OCI-LY7 (cell line): ENCODE results near the gene TMEM130. TPM values are rescaled to one million over a fixed set of nuclear protein-coding genes. Genes with fewer than 3 reads are reported as not detected.

Source experiments
- BruUV-seq: library from RNA; stranded (reverse); fragments of 400-500 nt; replicated peaks from 2 replicates; lab custom pipeline; 2021; lab: Mats Ljungman, UMichigan
- CTCF ChIA-PET: fragments of 300-600 bp; sonication (Branson Sonifier 250); formaldehyde crosslinking; loops from one replicate; lab custom pipeline; 2022; ENCODE audit warnings: antibody characterized with exemption; ENCODE audit not compliant: unreplicated experiment; lab: Charles Lee
- POLR2A ChIA-PET: fragments of 300-600 bp; sonication (Branson Sonifier 250); formaldehyde crosslinking; loops from one replicate; lab custom pipeline; 2022; ENCODE audit warnings: antibody characterized with exemption; lab: Charles Lee
- DNase-seq: peaks from one replicate; pipeline ENCODE4 v3.0.0-alpha.2; 2015; ENCODE audit warnings: low spot score
- H2AFZ ChIP-seq: fragments of 200-600 bp; sonication (generic), shearing (Covaris generic); 2 replicates; pipeline ENCODE4 v1.6.1; 2014; ENCODE audit warnings: mild to moderate bottlenecking, antibody characterized with exemption, low read length, moderate library complexity
- H3K27ac ChIP-seq: fragments of 200-600 bp; sonication (generic); 2 replicates; pipeline ENCODE4 v1.5.1; 2014; ENCODE audit warnings: mixed run types, low read depth, mild to moderate bottlenecking, moderate library complexity, low read length, inconsistent platforms; ENCODE audit not compliant: poor library complexity, severe bottlenecking
- H3K36me3 ChIP-seq: fragments of 200-600 bp; sonication (generic); 2 replicates; pipeline ENCODE4 v1.6.1; 2014; ENCODE audit warnings: mild to moderate bottlenecking, antibody characterized with exemption, low read length, moderate library complexity, mixed read lengths; ENCODE audit not compliant: insufficient read depth
- H3K4me1 ChIP-seq: fragments of 200-600 bp; sonication (generic); 2 replicates; pipeline ENCODE4 v1.5.1; 2014; ENCODE audit warnings: mild to moderate bottlenecking, low read length; ENCODE audit not compliant: insufficient read depth, poor library complexity, severe bottlenecking
- H3K4me2 ChIP-seq: fragments of 200-600 bp; sonication (generic); 2 replicates; pipeline ENCODE4 v1.6.1; 2014; ENCODE audit warnings: mild to moderate bottlenecking, low read length
- H3K4me3 ChIP-seq: fragments of 200-600 bp; sonication (generic); 2 replicates; pipeline ENCODE4 v1.5.1; 2014; ENCODE audit warnings: mild to moderate bottlenecking, low read depth, low read length; ENCODE audit not compliant: poor library complexity, severe bottlenecking
- H3K79me2 ChIP-seq: fragments of 200-600 bp; sonication (generic); 2 replicates; pipeline ENCODE4 v1.6.1; 2016; ENCODE audit warnings: low read depth, mild to moderate bottlenecking, low read length, moderate library complexity, mixed read lengths; ENCODE audit not compliant: insufficient read depth
- H3K9me2 ChIP-seq: fragments of 200-600 bp; sonication (generic); 2 replicates; pipeline ENCODE4 v1.6.1; 2016; ENCODE audit warnings: mild to moderate bottlenecking, low read length, mixed read lengths; ENCODE audit not compliant: insufficient read depth
- H3K9me3 ChIP-seq: fragments of 200-600 bp; sonication (generic); 2 replicates; pipeline ENCODE4 v1.6.1; 2014; ENCODE audit warnings: mild to moderate bottlenecking, mixed run types, low read length, mixed read lengths
- H4K20me1 ChIP-seq: fragments of 200-600 bp; sonication (generic); 2 replicates; pipeline ENCODE4 v1.6.1; 2014; ENCODE audit warnings: mild to moderate bottlenecking, antibody characterized with exemption, low read length, moderate library complexity, mixed read lengths; ENCODE audit not compliant: insufficient read depth
- CTCF ChIP-seq: fragments of 200-600 bp; sonication (generic); conservative IDR thresholded peaks from 2 replicates; pipeline ENCODE4 v1.5.1; 2014; ENCODE audit warnings: mild to moderate bottlenecking, antibody characterized with exemption, low read length, moderate library complexity, mixed read lengths
- EZH2phosphoT487 ChIP-seq: fragments of 200-600 bp; sonication (generic); IDR thresholded peaks from 2 replicates; pipeline ENCODE4 v1.6.1; 2018; ENCODE audit warnings: low read depth, borderline replicate concordance, mild to moderate bottlenecking, mixed run types, antibody characterized with exemption, low read length, moderate library complexity, mixed read lengths
- intact Hi-C: fragments of 100-400 bp; cut with micrococcal nuclease; formaldehyde crosslinking; loops from one replicate; pipeline ENCODE4 v1.10.0; 2022; ENCODE audit not compliant: unreplicated experiment
- total RNA-seq, 2 experiments: library from RNA; depleted of rRNA in 1 of 2; stranded (reverse); fragments of >200 nt in 1 of 2; shearing (Covaris generic) in 1 of 2; gene quantifications; 2 replicates each; pipeline ENCODE4 v1.2.3, GENCODE V29; 2014 to 2022

Gene TMEM130
- total RNA-seq, 2 experiments from 2014 or later = 0.22 to 0.57 TPM

DNA sequence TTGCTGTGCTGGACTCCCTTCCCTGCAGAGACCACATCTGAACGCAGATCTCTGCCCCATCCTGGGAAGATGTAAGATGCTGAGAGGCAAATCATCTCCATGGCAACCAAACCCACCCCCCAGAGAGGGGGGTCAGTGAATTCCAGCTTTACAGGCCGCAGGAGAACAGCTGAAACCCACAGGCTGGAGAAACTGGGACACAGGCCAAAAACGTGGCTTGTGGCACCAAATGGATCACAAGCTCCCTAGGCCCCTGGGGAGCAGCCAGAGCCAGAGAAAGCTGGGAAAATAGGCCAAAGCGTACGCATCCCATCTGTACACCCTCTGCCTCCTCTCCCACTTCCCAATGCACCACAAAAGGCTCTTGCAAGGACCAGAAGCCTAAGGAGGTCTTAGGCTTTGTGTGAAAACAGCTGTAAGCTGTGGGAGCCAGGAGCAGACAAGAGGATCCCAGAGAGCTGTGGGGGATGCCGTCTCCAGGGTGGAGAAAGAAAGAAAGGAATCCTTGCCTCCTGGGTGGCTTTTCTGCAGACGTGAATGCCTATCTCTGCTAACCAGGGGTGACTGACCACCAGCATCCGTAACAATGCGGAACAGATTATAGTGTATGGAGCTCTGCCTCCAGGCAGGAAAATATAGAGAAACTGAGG, 59.5 kb downstream of the TMEM130 start:
- POLR2A ChIA-PET = no interaction called here
- H3K27ac ChIP-seq = no peak overlapping the region
- no peak for DNase-seq
- no TSS peak for BruUV-seq
- no peak for TF ChIP-seq EZH2phosphoT487
- no peak for TF ChIP-seq CTCF
- no peak overlapping the region for H2AFZ ChIP-seq
- no peaks in the 10 kb centered on the region for H4K20me1 ChIP-seq
- H3K4me2 ChIP-seq = no peak overlapping the region
- H3K9me3 ChIP-seq = no peaks in the 10 kb centered on the region
- no peaks in the 10 kb centered on the region for H3K4me1 ChIP-seq
- H3K4me3 ChIP-seq = no peak overlapping the region
- H3K36me3 ChIP-seq = no peaks in the 10 kb centered on the region
- no peaks in the 10 kb centered on the region for H3K79me2 ChIP-seq
- CTCF ChIA-PET = no interaction called here
- intact Hi-C loops = no loop called here
- no peaks in the 10 kb centered on the region for H3K9me2 ChIP-seq

DNA sequence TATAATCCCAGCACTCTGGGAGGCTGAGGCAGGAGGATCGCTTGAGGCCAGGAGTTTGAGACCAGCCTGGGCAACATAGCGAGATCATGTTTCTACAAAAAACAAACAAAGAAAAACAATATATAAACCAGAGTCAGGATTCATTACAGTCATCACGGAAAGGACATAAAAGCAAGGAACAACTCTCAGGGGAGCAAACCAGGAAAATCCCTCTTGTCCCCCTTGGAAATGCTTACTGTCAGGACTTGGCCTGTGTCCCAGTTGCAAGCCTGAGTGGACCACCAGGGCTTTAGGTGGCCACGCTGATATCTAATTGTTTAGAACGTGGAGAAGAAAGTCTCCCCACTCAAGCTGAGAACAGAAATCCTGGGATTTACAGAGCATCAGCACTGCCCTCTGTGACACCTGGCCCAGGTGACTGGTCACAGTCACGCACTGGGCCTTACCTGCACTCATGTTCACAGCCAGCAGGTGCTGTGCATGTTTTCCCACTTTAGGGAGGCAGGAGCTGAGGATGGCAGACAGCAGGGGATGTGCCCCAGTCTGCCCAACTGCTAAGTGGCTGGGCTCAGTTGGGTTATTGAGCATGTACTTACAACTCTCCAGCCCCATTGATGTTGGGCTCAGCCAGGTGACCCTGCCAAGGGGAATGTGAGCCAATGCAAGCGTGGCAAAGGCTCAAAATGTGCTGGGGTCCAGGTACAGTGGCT, 60.9 kb downstream of the TMEM130 start:
- no peaks in the 10 kb centered on the region for H3K79me2 ChIP-seq
- H4K20me1 ChIP-seq = no peaks in the 10 kb centered on the region
- intact Hi-C loops = no loop called here
- ChIA-PET POLR2A (no interaction called here), CTCF (no interaction called here)
- no peak for DNase-seq
- H3K4me1 ChIP-seq = no peaks in the 10 kb centered on the region
- H3K4me2 ChIP-seq = no peak overlapping the region
- no peak for TF ChIP-seq EZH2phosphoT487
- TF ChIP-seq CTCF = no peak
- no peaks in the 10 kb centered on the region for H3K36me3 ChIP-seq
- no peak overlapping the region for H2AFZ ChIP-seq
- no TSS peak for BruUV-seq
- H3K27ac ChIP-seq = no peak overlapping the region
- H3K4me3 ChIP-seq = no peak overlapping the region
- no peaks in the 10 kb centered on the region for H3K9me2 ChIP-seq
- no peaks in the 10 kb centered on the region for H3K9me3 ChIP-seq
